Stimulated activated CD8-positive, alpha-beta memory T cell treated with anti-CD3 and anti-CD28 coated beads, Interleukin-4, amount 100 ng/mL, for 48 hours (primary cell): ENCODE measurements around the gene STIM2.
A peak's percentile ranks its signal among the peaks of the same experiment; 100 is the strongest.
"Not testable (repeated sequence)": the region's sequence is repeated elsewhere in the genome, so short reads cannot be mapped to it uniquely, and the experiment has no call there.

ENCODE experiments used
- DNase-seq: peaks from one replicate; pipeline ENCODE4 v3.0.0-alpha.2; 2020

STIM2 gene

DNA sequence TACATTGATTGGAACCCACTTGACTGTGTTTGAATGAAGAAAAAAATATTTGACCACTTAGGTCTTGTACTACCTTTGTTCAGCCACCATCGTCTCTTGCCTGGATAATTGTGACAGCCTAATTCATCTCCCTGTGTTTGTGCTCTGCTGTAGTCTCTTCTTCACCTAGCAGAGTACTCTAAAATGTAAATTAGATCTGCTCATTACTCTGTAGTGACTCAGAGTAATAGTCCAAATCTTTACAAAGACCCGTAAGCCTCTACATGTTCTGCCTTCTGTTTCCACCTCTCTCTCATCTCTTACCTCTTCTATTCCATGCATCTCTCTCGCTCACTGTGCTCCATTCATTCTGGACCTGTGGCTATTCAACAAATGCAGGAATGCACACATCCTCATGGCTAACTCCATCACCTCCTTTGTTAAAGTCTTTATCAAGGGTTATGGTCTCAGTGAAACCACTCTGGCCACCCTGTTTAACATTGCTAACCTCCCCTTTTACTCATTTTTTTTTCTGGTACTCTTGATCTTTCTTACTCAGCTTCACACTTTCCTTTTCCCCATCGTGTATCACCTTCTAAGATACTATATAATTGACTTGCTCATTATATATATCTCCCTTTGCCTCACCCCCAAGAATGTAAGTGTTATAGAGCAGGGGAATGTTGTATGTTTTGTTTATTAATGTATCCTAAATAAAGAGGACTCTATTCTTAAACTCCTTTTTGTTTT, 98.4 kb downstream of the STIM2 start:
- no peak for DNase-seq

DNA sequence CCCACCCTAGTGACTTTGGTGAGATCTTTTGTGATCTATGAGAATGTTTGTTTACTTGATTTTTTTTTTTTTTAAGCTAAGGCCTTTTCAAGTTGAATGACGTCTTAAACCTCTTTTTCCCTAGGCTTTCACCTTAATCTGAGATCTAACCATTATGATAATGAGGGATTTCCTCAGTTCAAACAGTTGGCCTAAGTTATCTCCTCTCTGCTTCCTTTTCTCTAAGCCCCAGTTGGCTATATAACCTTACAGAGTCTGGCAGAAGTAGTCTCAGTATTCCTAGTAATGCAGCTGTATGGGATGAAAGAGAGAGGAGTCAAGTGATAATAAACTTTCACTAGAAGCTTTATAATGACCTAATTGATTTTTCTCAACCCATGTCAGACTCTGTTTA, 99.0 kb downstream of the STIM2 start:
- DNase-seq: no peak

DNA sequence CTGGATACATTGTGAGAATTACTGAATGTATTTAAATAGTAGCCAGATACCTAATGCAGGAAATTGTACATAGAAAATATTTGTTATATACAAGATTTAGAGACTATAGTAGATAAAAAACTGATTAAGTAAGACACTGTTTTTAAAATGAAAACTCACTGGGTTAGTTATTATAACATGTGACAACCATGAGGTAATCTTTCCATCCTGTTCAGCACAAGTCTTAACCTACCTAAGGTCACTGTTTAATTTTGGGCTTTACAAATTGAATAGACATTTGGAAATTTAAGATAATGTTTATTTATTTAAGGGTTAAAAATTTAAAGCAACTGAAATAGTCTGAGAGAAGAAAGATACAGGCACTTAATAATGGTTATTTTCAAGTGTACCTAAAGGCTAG, 102.1 kb downstream of the STIM2 start:
- no peak for DNase-seq

DNA sequence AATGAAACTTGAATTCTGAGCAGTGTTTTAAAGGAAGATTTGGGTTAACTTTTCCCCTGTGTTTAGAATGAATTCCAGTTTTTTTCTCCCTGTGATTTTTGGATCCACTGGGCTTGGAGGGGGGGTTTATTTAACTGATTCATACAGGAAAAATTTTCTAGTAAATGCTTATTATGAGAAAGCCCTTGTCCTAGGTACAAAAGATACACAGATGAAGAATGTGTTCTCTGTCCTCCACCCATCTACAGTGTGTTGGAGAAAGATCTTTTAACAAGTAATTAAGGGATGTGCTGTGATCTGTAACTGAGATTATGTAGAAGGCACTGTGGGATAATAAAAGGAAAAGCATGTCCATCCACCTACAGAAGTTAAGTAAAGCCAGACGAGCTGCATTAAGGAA, 103.9 kb downstream of the STIM2 start:
- DNase-seq: no peak

DNA sequence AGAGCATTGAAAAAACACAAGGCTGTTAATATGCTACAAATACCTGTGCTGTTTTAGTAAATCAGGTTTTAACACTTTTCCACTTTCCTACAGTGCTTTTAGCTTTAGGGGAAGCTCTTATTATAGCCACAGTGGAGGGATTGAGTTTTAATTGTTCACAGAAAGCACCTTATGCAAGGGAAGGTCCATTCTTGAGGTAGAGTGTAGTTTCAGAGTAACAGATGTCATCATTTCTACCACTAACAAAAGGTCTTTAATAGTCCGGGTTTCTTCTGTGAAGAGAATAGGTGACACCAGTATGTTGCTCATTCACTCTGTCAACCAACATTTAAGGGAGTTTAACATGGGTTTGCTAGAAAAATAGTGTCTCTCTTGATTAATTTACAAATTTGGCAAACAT, 104.4 kb downstream of the STIM2 start:
- no peak for DNase-seq

DNA sequence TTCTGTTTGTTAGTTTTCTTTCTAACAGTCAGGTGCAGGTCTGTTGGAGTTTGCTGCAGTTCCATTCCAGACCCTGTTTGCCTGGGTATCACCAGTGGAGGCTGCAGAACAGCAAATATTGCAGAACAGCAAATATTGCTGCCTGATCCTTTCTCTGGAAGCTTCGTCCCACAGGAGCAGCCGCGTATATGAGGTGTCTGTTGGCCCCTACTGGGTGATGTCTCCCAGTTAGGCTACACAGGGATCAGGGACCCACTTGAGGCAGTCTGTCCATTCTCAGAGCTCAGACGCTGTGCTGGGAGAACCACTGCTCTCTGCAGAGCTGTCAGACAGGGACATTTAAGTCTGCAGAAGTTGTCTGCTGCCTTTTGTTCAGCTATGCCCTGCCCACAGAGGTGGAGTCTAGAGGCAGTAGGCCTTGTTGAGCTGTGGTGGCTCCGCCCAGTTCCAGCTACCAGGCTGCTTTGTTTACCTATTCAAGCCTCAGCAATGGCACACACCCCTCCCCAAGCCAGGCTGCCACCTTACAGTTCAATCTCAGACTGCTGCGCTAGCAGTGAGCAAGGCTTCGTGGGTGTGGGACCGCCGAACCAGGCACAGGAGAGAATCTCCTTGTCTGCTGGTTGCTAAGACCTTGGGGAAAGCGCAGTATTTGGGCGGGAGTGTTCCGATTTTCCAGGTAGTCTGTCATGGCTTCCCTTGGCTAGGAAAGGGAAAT, 115.0 kb downstream of the STIM2 start:
- DNase-seq: not testable (repeated sequence)

DNA sequence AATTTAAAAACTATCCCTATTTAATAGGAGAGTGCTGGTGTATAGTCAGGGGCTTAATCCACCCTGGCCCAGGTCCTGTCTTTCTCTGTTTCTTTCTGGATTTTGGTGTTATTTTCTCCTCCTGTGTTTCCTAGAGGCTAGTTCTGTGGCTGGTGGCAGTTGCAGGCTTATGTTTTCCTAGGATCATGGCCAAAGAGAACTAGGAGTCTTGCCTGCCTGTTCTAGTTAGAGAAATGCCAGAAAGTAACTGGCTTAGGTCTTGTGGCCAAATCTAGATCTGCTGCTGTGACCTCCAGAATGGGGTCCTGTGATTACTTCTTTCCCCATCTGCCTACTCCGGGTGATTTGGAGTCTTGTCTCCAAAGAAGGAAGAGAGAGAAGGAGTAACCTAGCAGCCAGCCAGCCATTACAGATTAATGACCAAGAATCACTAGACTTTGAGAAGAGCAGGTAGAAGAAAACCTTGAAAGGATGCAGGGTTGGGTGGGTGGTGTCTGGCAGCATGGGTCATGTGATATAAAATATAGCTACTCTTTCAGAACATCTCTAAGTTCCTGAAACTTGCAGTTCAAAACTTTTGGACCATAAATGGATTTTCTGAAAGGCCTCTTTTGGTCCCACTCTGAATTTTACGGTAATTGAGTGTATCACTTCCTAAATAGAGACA, 117.9 kb downstream of the STIM2 start:
- no peak for DNase-seq

DNA sequence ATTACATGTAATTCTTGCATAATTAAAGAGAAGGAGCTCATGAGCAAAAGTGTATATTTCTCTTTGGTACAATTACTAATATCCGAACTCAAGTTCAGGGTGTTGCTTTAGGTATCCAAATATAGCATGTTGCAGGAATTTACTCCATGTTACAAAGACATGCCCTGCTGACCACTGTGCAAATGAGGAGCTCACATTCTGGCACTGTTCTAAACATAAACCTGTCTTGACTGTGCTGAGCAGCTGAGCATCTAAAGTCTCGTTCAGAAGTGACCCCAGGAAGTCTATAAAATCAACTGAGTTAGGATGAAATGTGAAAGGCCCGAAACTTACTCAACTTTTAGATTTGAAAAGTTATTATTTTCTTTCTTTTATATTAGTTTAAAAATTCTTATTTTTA, 124.3 kb downstream of the STIM2 start:
- DNase-seq: no peak

DNA sequence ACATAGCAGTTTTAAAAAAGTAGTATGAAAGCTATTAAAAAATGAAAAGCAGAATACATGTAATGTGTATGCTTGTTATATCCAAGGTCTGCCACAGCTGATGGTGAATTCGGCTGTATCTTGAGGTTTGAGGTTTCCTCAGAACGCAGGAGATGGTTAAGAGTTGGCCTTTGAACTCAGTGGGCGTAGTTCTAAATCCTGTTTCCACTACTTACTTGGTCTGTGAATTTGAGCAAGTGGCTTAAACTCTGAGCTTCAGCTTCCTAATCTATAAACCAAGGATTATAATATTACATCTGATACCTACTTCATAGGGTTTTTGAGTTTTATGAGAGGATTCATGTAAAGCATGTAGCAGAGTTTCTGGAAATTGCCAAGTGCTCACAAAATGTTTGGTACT, 125.2 kb downstream of the STIM2 start:
- DNase-seq: no peak

DNA sequence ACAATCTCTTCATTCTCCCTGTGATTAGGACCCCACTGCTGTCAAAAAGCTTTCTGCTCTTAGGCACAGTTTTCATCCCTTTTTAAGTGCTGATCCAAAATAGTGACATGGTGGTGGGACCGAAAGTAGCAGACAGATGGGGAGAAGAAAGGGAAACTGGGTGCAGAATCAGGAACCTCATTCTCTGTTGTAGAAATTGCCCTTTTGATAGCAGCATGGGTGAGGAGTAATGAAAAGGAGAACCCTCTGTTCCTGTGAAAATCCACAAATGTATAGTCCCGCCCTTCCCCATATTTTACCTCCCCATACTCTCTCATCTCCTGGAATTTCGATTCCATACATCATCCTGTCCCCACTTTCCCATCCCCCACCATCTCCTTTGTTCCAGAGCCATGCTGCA, 126.5 kb downstream of the STIM2 start:
- no peak for DNase-seq

DNA sequence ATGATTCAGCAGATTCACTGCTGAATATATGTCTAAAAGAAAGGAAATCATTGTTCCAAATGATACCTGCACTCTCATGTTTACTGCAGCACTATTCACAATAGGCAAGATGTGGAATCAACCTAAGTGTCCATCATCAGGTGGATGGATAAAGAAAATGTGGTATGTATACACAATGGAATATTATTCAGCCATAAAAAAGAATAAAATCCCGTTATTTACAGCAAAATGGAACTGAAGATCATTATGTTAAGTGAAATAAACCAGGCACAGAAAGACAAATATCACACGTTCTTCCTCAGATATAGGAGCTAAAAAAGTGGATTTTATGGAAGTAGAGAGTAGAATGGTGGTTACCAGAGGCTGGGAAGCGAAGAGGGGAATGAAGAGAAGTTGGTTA, 130.4 kb downstream of the STIM2 start:
- no peak for DNase-seq

DNA sequence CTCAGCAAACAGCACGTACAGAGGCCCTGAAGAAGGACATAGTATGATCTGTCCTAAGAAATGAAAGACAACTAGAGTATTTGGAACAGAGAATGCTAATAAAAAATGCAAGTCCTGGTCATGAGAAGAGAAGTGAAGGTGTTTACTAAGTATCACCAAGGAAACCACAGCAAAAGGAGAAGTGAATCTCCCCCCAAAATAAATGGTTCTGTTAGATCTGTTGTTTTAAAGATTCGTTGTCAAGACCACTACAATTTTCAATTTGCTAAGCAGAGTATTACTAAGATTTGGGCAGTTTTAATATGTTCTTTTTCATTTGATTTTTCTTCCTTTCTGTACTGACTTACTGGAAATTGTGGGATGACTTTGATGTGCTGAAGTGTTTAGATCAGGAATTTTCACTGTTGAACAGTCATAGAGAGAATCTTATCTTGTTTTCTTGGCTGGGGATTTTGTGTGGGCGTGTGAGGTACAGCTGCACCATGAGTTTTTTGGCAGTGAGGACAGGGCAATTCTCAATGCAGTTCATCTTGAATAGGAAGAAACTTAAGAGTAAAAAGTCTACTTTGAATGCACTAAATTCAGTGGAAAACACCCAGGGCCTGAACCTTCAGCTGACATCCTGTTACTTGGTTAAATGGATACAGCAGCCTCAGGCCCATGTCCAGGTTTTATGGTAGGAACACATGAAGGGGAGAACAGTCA, 132.2 kb downstream of the STIM2 start:
- DNase-seq: peak; percentile 51

DNA sequence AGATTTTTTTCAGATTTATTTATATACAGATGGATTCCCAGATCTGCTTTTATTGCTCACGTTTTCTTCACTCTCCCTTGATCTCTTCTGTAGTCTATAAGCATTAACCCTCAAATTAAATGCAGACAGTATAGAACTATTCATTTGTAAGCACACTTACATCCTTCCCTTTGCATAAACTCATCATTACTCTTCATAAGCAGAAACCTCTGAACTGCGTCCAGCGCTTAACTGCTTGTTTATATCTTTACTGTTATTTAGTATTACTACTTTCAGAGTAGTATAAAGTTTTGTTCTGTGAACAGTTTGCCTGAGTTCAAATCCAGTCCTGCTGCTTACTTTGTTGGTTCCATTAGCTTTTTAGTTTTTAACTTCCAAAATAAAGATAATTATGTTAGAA, 132.9 kb downstream of the STIM2 start:
- no peak for DNase-seq

DNA sequence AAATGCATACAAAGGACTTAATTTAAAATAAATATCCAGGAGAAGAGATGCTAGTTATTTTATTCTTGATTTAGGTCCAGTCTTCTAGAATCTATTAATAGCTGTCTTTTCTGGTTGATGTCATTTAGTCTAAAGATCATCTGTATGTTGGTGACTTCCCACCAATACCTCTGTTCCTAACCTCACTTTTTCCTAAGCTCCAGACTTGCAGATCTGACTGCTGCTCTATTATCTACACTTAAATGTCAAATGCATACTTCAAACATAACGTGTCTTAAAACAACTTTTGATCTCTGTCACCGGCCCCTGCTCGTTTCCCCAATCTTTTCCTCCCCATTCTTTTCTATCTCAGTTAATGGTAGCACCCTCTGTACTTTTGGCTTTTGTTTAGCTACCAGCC, 133.3 kb downstream of the STIM2 start:
- no peak for DNase-seq

DNA sequence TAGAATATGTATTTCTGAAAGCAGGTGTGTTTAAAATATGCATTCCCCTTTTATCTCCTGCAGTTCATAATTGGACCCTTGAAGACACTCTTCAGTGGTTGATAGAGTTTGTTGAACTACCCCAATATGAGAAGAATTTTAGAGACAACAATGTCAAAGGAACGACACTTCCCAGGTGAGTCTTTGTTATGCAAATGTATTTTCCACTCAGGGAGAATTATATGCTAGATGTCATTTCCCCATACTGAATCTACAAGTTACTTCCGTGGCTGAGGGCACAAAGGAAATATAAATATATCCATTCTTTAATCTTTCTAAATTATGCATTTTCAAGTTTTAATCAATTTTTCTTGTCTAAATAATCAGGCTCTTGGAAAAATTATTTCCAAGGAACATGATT, 134.7 kb downstream of the STIM2 start:
- no peak for DNase-seq

DNA sequence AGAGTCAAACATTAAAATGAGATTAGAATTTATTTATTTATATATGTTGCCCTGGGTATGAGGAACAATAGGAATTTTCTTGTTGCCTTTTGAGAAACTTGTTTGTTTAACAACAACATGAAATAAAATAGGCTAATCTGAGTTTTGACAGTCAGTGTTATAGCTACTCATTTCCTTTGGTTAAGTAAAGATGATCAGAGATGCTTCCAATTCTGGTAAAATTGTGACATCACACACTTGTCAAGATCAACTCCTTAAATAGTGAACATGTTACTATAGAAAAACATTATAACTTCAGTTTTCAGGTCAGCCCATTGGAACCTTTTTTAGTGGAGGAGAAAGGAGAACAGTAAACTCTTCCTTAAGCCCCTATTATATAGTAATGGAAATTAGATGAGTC, 136.1 kb downstream of the STIM2 start:
- DNase-seq: no peak

DNA sequence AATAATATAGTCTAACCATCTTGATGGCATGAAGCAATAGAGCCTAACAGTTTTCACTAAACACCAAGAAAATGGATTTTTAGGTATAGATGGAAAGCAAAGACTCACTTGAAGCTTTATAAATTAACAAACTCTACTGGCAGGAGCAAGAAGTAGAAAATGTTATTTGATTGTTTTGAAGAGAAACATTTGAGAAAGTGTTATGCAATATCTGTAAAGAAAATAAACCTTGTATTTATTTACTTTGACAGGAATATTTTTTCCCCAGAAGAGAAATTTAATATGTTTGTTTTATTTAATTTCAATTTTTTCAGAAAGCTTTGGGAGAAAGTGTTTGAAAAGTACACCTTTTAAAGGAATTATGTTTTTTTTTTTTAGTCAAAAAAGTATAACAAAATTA, 139.0 kb downstream of the STIM2 start:
- no peak for DNase-seq

DNA sequence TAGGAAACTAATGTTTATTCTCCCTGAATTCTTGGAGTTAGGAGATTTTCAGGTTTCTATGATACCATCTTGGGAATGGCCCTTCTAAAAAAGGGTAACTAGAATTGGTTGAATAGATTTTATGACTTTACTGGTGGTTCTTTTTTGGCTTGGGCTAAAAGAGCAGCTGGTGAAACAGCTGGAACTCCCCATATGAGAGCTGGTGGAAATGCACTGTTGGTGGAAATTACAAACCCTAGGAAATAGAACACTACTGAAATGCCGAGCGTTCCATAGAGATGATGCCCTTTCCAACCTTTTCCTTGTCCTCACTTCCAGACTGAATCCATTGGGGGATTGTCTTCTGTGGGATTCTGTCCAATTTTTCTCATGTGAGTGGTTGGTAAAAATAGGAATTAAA, 139.5 kb downstream of the STIM2 start:
- DNase-seq: no peak

DNA sequence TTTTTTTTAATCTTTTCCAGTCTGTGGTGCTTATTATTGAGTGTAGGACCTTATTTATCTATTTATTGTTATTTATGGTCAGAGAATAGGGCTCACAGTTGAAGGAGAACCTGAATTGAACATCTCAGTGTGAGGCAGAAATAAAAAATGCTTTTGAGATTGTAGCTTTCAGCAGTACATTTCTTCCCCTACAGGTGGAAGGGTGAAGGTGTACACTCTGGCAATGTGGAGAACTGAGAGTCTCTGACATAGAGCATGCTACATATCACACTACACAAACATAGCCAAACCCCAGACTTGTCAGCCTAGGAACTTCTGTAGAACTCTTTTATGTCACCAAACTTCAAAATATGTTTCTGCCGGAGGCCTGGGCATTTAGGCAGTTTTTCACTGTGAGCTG, 140.2 kb downstream of the STIM2 start:
- no peak for DNase-seq

DNA sequence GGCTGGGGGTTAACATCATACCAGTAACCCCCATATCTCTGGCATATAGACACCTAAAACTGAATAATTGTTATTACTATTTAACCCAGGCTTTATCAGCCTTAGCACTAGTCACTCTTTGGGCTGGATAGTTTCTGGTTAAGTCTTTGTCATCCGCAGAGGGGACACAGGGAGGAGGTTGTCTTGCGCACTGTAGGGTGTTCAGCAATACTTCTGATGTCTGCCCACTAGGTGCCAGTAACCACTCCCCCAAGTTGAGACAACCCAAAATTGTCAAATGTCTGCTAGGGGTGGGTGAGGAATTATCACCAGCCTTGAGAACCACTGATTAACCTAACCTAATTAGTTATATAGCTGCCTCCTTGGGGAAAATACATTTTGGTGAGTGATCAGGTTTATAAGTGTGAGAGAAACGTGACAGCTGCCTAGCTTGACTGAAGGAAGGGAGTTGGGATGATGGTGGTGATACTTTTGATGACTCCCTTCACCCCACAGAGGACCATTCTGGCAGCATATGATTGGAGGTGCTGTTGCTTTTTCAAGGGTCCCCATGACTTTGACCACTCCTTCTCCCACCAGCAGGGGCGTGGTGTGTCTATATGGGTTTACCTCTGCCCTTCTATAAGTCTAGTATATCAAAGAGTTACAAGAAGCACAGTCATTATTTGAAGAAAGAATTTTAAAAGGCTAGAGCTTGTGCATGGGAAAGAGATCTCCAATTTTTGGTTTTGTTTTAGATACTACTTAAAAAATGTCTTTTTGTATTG, 140.9 kb downstream of the STIM2 start:
- DNase-seq: no peak

DNA sequence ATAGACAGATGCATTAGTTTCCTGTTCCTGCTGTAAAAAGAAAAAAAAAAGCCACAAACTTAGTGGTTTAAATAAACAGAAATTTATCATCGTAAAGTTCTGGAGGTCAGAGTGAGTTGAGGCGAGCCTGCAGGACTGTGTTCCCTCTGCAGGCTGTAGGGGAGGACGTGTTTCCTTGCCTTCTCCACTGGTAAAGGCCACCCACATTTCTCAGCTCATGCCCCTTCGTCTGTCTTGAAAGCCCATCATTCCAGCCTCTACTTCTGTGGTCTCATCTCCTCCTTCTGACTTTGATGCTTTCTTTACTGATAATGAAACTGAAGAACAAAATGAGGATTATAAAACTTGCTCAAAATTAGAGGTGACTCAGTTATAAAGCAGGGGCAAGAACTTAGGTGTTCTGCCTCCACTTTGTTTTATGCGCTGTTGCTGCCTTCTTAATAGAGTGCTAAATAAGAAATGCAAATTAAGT, 143.0 kb downstream of the STIM2 start:
- DNase-seq: peak; percentile 54

DNA sequence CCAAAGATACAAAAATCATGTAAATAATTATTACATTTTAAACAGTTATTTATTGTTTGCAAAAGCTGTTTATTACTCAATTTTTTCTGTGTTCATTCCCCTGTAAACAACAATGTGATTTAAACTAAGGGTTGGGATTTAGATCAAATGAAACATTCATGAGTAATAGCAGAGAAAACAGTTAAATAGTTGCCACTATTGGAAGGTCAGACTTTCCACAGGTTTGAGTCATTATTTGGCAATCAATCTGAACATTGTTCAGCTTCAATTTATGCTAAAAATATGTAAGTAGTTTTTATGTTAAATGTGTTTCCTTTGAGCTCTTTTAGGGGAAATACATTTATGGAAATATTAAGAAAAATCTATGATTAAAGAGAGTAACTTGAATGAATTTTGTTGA, 144.9 kb downstream of the STIM2 start:
- DNase-seq: no peak
